Suprapubic skin (tissue), 4 donors: Measurements from ENCODE around the gene CACNB4. TPM values are rescaled to one million over a fixed set of nuclear protein-coding genes. Genes with fewer than 3 reads are reported as not detected.

Source experiments
- DNase-seq, 2 donors: peaks; one replicate each; pipeline ENCODE4 v3.0.0-alpha.2; 2019; ENCODE audit warnings: low spot score in 2 of 2
- H3K27ac ChIP-seq: fragments of 200-600 bp; sonication (generic); one replicate; pipeline ENCODE4 v1.5.1; 2019
- H3K27me3 ChIP-seq: fragments of 200-600 bp; sonication (generic); one replicate; pipeline ENCODE4 v1.5.1; 2019
- H3K36me3 ChIP-seq: fragments of 200-600 bp; sonication (generic); one replicate; pipeline ENCODE4 v1.5.1; 2019
- H3K4me1 ChIP-seq: fragments of 200-600 bp; sonication (generic); one replicate; pipeline ENCODE4 v1.5.1; 2019
- H3K4me3 ChIP-seq: fragments of 200-600 bp; sonication (generic); one replicate; pipeline ENCODE4 v1.5.1; 2019; ENCODE audit warnings: mild to moderate bottlenecking
- H3K9me3 ChIP-seq: fragments of 200-600 bp; sonication (generic); one replicate; pipeline ENCODE4 v1.5.1; 2019
- CTCF ChIP-seq, 2 donors: fragments of 200-600 bp in 1 of 2; fragments of 450-650 bp in 1 of 2; sonication (generic) in 1 of 2; IDR thresholded peaks; one replicate each; pipeline ENCODE4 v1.5.1; 2016 to 2019; ENCODE audit warnings: antibody characterized with exemption in 2 of 2, mild to moderate bottlenecking in 1 of 2, moderate library complexity in 1 of 2
- EP300 ChIP-seq: sonication (generic); formaldehyde crosslinking; IDR thresholded peaks from one replicate; pipeline ENCODE4 v1.6.1; 2017; ENCODE audit warnings: antibody characterized with exemption
- POLR2A ChIP-seq, 2 donors: fragments of 450-650 bp; IDR thresholded peaks; one replicate each; pipeline ENCODE4 v1.6.1; 2017; ENCODE audit warnings: antibody characterized with exemption in 2 of 2, mild to moderate bottlenecking in 2 of 2, moderate library complexity in 2 of 2
- POLR2AphosphoS5 ChIP-seq, 3 donors: sonication (generic); formaldehyde crosslinking; IDR thresholded peaks; one replicate each; pipeline ENCODE4 v1.6.1; 2017; ENCODE audit warnings: antibody characterized with exemption in 3 of 3
- WGBS: methylation state at CpG from one replicate; pipeline ENCODE4 v1.1.5; 2018; 5-methylcytosine and 5-hydroxymethylcytosine counted together
- total RNA-seq, 4 donors: library from RNA; depleted of rRNA; stranded (reverse); fragments of >200 nt; gene quantifications; one replicate each; pipeline ENCODE4 v1.1.0, GENCODE V29; 2016

CACNB4 gene
- total RNA-seq, 4 donors from 2014 or later = 7.6 to 14.5 (median 10.7) TPM

DNA sequence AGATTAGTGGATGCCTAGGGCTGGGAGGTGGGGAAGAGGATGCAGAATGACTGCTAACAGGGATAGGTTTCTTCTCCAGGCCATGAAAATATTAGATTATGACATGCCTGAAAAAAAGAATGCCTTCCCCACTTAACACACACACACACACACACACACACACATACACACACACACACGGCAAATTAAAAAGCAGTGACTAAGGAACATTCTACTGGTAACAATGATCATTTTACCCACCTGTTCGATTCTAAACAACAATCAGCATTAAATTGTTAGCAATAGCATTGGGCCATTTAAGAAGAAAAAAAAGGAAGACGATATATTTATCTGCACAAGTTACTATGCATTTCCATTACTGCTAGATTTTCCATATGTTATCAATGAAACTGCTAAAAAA is 10.8 kb downstream of the CACNB4 start:
- H3K36me3 ChIP-seq = no peaks in the 10 kb centered on the region
- no peak overlapping the region for H3K4me3 ChIP-seq
- H3K27ac ChIP-seq = no peak overlapping the region
- no peaks in the 10 kb centered on the region for H3K27me3 ChIP-seq
- 78% methylated on average over 3 of the region's 3 CpGs for WGBS
- TF ChIP-seq POLR2A (IDR thresholded peaks at IDR 0.05) (no peak), CTCF (IDR thresholded peaks at IDR 0.05) (no peak), POLR2AphosphoS5 (IDR thresholded peaks at IDR 0.05) (no peak), EP300 (no peak)
- no peaks in the 10 kb centered on the region for H3K9me3 ChIP-seq
- no peaks in the 10 kb centered on the region for H3K4me1 ChIP-seq
- DNase-seq = no peak

DNA sequence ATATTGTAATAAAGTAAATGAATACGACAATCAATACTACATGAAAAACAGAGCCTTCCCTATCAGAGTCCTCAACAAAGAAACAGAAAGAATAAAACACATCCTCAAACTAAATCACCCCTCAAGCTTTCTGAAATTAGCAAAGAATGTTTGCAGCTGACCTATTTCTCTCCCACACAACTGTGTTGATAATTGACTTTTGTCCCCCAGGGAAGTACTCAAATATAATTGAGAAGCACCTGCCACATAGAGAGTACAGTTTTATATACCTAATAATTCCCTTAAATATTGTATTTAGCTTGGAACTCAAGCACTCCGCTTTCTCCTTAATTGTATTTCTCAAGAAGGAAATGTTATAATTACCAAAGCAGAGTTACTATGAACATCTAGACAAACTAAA is 12.6 kb downstream of the CACNB4 start:
- Histone ChIP-seq H3K27ac (no peak overlapping the region), H3K27me3 (no peaks in the 10 kb centered on the region), H3K4me3 (no peak overlapping the region), H3K36me3 (no peaks in the 10 kb centered on the region), H3K4me1 (no peaks in the 10 kb centered on the region), H3K9me3 (no peaks in the 10 kb centered on the region)
- TF ChIP-seq POLR2A (IDR thresholded peaks at IDR 0.05) (no peak), EP300 (no peak), POLR2AphosphoS5 (IDR thresholded peaks at IDR 0.05) (no peak), CTCF (IDR thresholded peaks at IDR 0.05) (no peak)
- DNase-seq = no peak
- WGBS = 97% methylated on average over 2 of the region's 2 CpGs

- Histone ChIP-seq H3K4me3 (no peak overlapping the region), H3K27ac (no peak overlapping the region), H3K9me3 (no peaks in the 10 kb centered on the region), H3K27me3 (no peaks in the 10 kb centered on the region), H3K36me3 (no peaks in the 10 kb centered on the region), H3K4me1 (no peaks in the 10 kb centered on the region)
- TF ChIP-seq EP300 (no peak), CTCF (IDR thresholded peaks at IDR 0.05) (no peak), POLR2A (IDR thresholded peaks at IDR 0.05) (no peak), POLR2AphosphoS5 (IDR thresholded peaks at IDR 0.05) (no peak)
- DNase-seq = no peak
- 83% methylated on average over 6 of the region's 6 CpGs for WGBS
These were observed 14.8 kb downstream of the CACNB4 start for GRCh38 chr2:152084076-152084475.

GRCh38 chr2:152083202-152083875 is 15.5 kb downstream of the CACNB4 start:
- Histone ChIP-seq H3K4me3 (no peak overlapping the region), H3K27ac (no peak overlapping the region), H3K36me3 (no peaks in the 10 kb centered on the region), H3K27me3 (no peaks in the 10 kb centered on the region), H3K9me3 (no peaks in the 10 kb centered on the region), H3K4me1 (no peaks in the 10 kb centered on the region)
- TF ChIP-seq EP300 (no peak), POLR2A (IDR thresholded peaks at IDR 0.05) (no peak), POLR2AphosphoS5 (IDR thresholded peaks at IDR 0.05) (no peak), CTCF (IDR thresholded peaks at IDR 0.05) (no peak)
- no peak for DNase-seq
- 55% methylated on average over 6 of the region's 6 CpGs for WGBS

DNA sequence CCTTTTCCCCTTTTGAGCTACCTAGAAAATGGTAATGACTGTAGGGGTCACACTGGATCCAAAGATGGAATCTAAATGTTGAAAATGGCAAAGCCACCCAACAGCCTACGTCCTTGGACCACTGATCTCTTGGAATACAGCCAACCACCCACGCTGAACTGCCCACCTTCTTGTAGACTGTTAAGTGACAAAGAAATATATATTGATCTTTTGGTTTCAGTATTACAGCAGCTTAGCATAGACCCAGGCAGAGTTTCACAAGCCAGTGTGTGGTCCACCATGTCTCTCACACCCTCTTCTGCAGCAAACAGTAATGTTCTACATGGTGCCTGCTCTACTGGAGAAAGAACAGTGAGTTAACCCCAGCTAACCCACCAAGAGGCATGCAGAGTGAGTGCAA is 20.2 kb downstream of the CACNB4 start:
- Histone ChIP-seq H3K27ac (no peak overlapping the region), H3K36me3 (no peaks in the 10 kb centered on the region), H3K4me1 (no peaks in the 10 kb centered on the region), H3K9me3 (no peaks in the 10 kb centered on the region), H3K27me3 (no peaks in the 10 kb centered on the region), H3K4me3 (no peak overlapping the region)
- DNase-seq = no peak
- WGBS = 92% methylated on average over 2 of the region's 2 CpGs
- no peak for TF ChIP-seq EP300
- TF ChIP-seq POLR2AphosphoS5 (IDR thresholded peaks at IDR 0.05) = no peak
- TF ChIP-seq POLR2A (IDR thresholded peaks at IDR 0.05) = no peak
- no peak for TF ChIP-seq CTCF (IDR thresholded peaks at IDR 0.05)
